ENCODE results near the gene STX18.

STX18 gene

DNA sequence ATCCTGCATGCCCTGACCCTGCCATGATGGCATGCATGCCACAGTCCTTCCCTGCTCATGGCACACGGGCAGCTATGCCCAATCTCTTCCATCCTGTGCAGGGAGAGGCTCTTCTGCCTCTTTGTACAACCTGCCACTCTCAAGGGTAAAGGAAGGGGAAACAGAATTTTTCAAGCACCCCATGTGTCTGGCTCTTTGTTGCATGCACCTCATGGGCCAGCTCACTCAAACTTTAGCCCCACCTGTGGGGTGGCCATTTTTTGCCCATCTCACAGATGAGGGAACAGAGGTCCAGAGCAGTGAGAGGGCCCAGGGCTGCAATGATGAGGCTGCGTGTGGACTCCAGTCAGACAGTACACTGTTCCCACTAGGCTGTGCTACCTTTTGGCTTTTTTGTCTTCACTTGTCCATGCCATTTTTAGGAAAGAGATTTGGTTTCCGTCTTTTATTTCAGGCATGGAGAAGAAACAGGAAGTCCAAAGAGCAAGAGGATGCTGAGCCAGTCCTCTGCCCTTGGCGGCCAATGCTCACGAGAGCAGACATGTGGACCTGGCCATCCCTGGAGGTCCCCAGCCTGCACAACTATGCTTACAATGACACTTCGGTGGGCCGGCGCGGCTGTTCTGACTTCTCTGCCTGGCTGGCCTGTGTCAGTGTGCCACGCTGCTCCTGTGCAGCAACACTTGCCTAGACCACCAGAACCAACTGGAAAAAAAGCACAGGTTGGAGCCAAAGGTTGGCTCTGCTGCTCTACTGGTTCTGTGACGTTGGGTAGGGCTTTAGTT, 109.3 kb downstream of the STX18 start:
- TF ChIP-seq GATA3 (IDR thresholded peaks at IDR 0.05; ENCODE audit: low read depth, low read length) (no peak), GATA2 (IDR thresholded peaks at IDR 0.05; ENCODE audit: low read depth, low read length) (no peak)

DNA sequence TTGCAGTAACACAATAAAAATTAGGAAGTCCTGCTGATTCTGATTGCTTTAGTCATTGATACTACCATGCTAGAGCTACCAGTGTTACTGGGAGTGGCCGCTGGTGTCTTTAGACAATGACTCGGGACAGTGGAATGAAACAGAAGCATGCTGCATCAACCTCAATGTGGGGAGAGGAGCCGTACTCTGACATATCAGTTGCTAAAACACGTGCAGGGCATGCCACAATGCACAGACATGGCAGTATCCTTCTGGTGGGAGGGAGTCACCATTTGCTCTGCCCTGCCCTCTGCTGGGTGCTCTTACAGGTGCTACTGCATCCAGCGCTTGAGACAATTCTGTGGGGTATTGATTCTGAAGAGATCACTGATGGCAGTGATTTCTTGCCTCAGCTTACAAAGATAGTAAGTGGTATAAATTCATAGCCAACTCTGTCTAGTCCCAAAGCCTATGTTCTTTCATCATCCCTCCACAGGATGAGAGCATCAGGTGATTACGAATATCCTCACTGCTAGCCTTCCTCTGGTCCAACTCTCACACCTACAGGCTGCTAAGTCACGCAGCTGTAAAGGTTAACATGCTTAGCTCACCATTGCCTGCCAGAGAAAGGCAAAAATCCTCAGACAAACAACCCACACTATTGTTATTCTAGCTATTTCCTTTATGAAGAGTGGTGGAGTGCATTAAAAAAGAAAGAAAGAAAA, 111.2 kb downstream of the STX18 start:
- TF ChIP-seq GATA2 (IDR thresholded peaks at IDR 0.05; ENCODE audit: low read depth, low read length) (no peak), GATA3 (IDR thresholded peaks at IDR 0.05; ENCODE audit: low read depth, low read length) (no peak)

DNA sequence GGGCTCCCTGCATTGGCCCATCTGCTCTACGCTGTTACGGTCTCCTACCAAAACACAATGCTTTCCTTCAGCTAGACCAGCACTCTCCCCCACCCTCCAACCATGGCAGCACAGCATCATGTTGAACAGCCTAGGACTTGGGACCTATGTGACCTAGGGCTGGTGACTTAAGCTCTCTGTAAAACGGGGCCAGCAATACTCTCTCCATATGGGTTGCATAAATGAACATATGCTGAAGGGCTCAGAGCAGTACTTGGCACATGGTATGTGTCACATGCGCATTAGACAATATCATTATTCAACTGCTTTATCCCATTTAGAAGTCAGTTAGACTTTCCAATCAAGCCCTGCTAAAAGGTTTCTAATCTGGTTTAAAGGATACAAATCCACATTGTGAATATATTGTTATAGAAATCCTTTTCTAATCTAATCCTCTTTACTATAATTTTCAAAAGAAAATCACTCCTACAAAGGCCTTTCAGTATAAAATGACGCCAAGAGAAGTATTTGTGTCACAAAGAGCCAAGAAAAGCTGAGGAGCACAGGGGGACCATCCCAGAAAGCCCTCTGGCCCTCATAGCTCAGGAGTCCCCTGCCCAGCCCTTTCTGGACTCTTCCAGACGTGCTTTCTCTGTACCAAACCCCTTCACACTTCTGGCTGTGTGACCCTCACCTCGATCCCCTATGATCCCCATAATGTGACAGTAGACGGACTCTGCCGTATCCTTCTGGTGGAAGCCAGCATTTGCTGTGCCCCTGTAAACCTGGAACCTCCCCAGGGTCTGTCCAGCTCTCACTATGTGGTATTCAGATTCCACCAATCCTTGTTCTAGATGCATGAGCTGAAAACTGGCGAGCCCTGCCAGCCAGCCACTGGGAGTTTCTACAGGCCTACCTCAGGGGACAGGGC, 112.6 kb downstream of the STX18 start:
- TF ChIP-seq GATA3 (IDR thresholded peaks at IDR 0.05; ENCODE audit: low read depth, low read length) (no peak), GATA2 (IDR thresholded peaks at IDR 0.05; ENCODE audit: low read depth, low read length) (no peak)

DNA sequence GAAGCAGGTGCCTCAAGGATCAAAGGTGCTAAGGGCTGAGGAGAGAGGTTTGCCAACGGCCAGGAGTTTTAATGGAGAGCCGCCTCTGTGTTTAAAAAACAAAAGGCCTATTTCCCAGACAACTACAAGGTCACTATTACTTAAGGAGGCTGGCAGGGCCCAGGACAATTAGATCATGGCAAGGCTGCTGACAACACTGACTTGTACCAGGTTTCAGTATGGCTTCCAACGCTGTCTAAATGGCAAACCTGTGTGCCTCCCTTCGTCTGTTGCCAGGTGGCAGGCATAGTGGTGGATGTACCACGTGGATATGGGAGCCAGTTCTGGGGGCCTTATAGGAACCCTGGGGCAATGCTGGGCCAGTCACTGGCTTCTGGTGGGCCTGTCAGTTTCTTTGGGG, 114.0 kb downstream of the STX18 start:
- TF ChIP-seq GATA3 (IDR thresholded peaks at IDR 0.05; ENCODE audit: low read depth, low read length) = no peak
- TF ChIP-seq GATA2 (IDR thresholded peaks at IDR 0.05; ENCODE audit: low read depth, low read length) = no peak

DNA sequence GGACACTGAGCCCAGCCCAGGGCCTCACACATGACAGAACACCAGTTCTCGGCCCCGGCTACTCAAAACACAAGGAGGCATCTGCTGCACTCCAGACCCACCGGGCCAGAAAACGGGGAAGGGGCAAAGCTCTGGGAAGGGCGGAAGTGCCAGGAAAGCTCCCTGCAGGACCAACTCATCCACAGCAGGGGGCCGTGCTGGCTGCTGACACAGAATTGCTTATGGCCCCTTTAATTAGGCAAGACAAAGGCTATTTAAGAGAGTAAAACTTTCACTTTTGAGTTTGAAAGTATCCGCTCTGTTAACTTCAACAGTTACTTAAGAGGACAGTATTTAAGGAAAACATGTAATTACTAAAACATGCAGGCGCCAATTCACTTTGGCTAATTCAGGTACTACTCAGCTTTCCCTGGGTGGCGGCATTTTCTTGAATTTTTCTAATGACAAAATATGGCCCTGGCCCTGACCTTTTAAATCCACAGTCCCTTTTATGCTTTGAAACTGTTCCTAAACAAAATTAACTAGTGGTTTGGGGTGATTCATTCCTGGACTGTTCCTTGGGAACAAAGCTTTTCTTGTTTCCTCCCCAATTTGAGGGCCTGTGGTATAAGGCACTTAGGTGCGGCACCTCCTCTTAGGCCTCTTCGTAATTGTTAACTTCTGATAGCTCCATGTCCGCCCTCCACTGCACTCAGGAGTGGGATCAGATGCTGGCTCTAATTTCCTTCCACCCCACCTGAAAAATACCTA, 114.6 kb downstream of the STX18 start:
- TF ChIP-seq GATA3 (IDR thresholded peaks at IDR 0.05; ENCODE audit: low read depth, low read length) (no peak), GATA2 (IDR thresholded peaks at IDR 0.05; ENCODE audit: low read depth, low read length) (no peak)

DNA sequence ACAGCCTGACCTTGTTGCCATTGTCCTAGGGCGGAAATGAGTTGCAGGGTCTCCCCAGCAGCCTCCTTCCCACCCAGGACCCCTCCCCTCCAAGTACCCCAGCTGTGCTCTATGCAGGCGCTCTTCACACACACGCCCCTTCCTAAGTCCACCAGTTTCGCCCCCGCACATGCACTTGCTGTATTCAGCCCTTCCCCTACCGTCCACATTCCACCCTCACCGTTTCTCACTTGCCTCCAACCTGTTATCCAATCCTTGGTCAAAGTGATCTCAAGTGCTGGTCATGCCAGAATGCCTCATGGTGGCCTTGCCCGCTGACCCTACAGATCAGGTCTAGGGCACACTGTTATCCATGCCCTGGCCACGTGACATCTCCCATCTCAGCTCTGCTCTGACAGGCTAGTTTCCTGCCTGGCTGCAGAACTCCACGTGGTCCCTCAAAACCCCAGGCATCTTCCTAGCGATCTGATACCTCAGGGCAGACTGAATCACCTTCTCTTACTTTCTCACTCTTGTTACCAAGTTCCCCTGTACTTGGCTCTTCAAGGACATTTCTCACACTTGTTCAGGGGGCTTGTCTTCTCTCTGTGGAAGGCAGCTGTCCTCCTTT, 115.2 kb downstream of the STX18 start:
- TF ChIP-seq GATA2 (IDR thresholded peaks at IDR 0.05; ENCODE audit: low read depth, low read length) = no peak
- TF ChIP-seq GATA3 (IDR thresholded peaks at IDR 0.05; ENCODE audit: low read depth, low read length) = no peak

DNA sequence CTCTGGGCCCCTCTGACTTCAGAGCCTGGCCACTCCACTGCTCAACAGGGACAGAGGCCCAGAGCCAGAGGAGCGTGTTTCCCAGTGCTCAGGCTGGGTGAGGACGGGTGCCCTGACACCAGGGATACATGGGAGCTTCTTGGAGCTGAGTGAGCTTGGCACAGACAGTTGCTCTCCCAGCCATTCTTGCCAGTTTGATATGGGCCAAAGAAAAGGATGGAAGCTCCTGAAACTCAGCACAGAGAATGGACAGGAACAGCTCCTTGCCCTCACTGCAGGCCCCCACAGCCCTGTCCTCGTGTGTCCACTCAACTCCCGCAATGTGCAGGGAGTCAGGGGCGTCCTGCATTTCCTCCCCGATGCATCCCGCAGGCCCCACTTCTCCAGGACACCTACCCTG, 116.2 kb downstream of the STX18 start:
- TF ChIP-seq GATA2 (IDR thresholded peaks at IDR 0.05; ENCODE audit: low read depth, low read length) = no peak

DNA sequence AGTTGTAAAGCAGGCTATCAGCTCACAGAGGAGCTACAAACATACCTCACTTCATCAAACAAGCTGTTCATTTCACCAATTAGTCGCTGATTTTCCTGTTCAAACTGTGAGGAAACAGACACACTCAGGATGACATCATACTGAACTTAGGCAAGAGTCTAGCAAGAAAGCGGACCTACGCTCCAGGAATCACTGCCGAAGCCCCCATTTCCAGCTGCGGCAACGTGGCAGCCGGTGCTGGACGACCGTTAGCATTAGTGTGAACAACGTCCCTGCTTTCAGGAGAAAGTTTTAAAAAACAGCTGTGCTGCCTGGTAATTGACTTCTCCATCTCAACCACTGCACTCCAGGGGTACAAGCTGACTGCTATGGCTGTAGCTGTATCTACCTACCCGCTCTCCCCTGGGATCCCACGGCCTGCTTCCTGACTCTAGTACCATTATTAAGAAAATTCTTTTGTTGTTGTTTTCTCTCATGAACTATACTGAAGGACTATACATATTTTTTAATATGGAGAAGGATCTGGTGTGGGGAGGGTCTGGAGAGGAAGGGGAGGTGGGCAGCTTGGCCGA, 116.6 kb downstream of the STX18 start:
- TF ChIP-seq GATA2 (IDR thresholded peaks at IDR 0.05; ENCODE audit: low read depth, low read length) (no peak), GATA3 (IDR thresholded peaks at IDR 0.05; ENCODE audit: low read depth, low read length) (no peak)

DNA sequence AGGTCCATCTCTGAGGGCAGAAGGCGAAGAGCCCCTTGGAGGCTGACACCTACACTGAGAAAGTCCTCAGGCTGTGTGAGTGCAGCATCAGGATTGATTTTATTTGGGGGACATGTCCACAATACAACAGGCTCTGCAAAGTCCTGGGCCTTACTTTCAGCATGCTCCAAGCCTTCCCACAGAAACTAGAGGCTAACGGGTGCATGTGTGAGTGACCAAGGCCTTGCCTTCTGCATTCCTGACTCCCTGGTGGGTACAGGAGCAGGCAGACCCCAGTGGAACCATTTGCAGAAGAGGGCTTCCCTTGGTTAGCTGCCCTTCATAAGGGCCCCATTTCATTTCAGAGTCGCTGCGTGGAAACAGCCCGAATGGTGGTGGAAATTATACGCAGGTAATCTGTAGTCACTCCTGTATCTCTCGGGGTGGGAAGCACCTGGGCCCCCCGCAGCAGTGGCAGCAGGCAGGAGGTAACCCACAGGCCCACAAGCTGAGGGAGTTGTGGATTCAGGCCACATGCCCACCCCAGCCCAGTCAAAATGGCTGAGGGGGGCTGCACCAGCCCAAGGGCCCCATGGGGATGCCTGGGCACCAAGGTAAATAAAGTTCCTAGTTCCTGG, 117.2 kb downstream of the STX18 start:
- TF ChIP-seq GATA2 (IDR thresholded peaks at IDR 0.05; ENCODE audit: low read depth, low read length) (no peak), GATA3 (IDR thresholded peaks at IDR 0.05; ENCODE audit: low read depth, low read length) (no peak)

DNA sequence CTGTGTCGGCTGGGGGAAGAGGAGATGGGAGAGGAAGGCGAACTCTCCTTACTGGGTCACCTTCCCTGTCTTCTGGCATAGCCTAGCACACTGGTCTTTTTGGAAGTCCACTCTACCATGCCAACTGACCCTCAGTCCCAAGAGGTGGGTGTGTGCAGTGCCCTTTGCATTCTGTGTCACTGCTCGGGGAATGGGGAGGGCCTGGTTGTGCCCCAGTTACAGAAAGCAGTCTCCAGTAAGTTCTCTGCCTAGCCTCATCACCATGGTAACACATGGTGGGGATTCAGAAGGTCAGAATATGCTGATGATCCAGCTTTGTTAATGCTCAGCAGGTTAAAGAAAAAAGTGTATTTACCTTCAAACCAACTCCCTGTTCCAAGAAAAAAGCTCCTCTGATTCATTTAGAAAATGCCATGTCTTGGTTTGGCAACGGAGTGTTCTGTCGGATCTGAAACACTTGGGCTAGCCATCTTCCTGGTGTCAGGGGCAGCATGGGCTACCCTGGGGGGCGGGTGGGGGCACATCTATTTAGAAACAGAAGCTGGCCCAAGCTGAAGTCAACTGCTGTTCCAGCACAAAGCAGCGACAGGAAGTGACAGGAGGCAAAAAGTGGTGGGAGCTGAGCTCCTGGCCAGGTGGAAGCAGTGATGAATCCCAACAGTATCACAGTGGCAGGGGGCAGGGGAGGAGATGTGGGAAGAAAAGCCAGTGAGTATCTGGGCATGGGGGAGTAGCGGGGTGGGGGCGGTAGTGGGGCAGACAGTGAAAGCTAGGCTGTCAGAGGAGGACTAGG, 117.9 kb downstream of the STX18 start:
- no peak for TF ChIP-seq GATA3 (IDR thresholded peaks at IDR 0.05; ENCODE audit: low read depth, low read length)
- TF ChIP-seq GATA2 (IDR thresholded peaks at IDR 0.05; ENCODE audit: low read depth, low read length) = no peak

DNA sequence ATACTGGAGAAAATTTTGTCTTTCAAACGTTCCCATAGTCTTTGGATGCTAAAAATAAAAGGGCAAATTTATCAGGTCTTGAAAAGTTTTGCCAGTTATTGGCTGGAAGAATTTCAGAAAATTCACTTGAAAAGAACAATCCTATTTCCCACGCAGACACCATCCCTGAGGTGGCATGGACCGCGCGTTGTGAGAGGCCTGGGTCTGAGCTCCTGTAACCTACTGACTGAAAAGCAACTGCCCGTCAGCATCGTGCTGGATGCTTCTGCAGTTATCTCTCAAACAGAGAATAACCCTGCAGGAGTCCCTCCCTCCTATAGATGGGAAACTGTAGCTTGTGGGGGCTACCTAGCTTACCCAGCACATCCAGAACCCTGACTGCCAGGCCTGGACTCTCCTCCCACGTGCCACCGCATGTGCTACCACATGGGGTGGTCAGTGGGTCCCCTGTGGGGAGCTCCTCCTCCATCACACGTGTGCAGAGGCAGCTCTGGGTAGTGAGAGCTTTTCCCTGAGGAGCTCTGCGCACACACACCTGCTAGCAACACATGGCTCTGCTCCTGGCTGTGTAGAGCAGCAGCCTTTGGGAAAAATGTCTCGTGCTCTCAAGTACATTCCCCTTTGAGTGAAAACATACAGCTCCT, 118.9 kb downstream of the STX18 start:
- no peak for TF ChIP-seq GATA3 (IDR thresholded peaks at IDR 0.05; ENCODE audit: low read depth, low read length)
- no peak for TF ChIP-seq GATA2 (IDR thresholded peaks at IDR 0.05; ENCODE audit: low read depth, low read length)

All from SH-SY5Y (cell line).